GM18517 (cell line): ENCODE measurements around the gene LSR.

Source experiments
- ATAC-seq: cut with Tn5 transposase; IDR thresholded peaks from one replicate; pipeline ENCODE4 v1.9.1; 2021; ENCODE audit warnings: mild to moderate bottlenecking, moderate library complexity; ENCODE audit not compliant: unreplicated experiment

The LSR gene

GRCh38 chr19:35265126-35265899 is 16.5 kb downstream of the LSR start:
- no peak for ATAC-seq

- no peak for ATAC-seq
These were observed 17.2 kb downstream of the LSR start for GRCh38 chr19:35265900-35266519.

GRCh38 chr19:35266520-35267352 is 17.9 kb downstream of the LSR start:
- no peak for ATAC-seq

- no peak for ATAC-seq
These were observed 18.6 kb downstream of the LSR start for GRCh38 chr19:35267353-35267817.

- no peak for ATAC-seq
These were observed 19.2 kb downstream of the LSR start for GRCh38 chr19:35267818-35268535.

GRCh38 chr19:35268536-35269437 is 20.0 kb downstream of the LSR start, which contains the start of gene USF2:
Gene USF2, plus strand, starts transcription at chr19:35268962. Its CDS starts 140 bp downstream, at chr19:35269102.
- peak; percentile 3 for ATAC-seq

- ATAC-seq = peak; percentile 72
These were observed 20.8 kb downstream of the LSR start for GRCh38 chr19:35269438-35270117.

GRCh38 chr19:35270381-35270811 is 21.6 kb downstream of the LSR start:
- no peak for ATAC-seq

GRCh38 chr19:35271546-35271945 is 22.7 kb downstream of the LSR start:
- ATAC-seq = no peak

- no peak for ATAC-seq
These were observed 23.4 kb downstream of the LSR start for GRCh38 chr19:35272122-35272719.

- ATAC-seq = no peak
These were observed 24.3 kb downstream of the LSR start for GRCh38 chr19:35272954-35273649.

GRCh38 chr19:35273686-35274259 is 25.0 kb downstream of the LSR start:
- ATAC-seq = no peak

- no peak for ATAC-seq
These were observed 25.5 kb downstream of the LSR start for GRCh38 chr19:35274323-35274722.

- no peak for ATAC-seq
These were observed 28.0 kb downstream of the LSR start for GRCh38 chr19:35276706-35277281.

- ATAC-seq = no peak
These were observed 29.9 kb downstream of the LSR start for GRCh38 chr19:35278578-35279284.

GRCh38 chr19:35279374-35279773 is 30.6 kb downstream of the LSR start:
- ATAC-seq = no peak
